ENCODE data around the gene EAPP. TPM values are rescaled to one million over a fixed set of nuclear protein-coding genes. Genes with fewer than 3 reads are reported as not detected.

Gene EAPP
- total and polyA plus RNA-seq, 2 of the 13 experiments (the other 11 are each of a cell fraction or from before 2014, with no cell fraction given) = 68.7 to 110 TPM

GRCh38 chr14:34496679-34497513 lies 42.6 kb downstream of the EAPP start (continued):
- TF ChIP-seq ZBTB34 (CRISPR knock-in tag; IDR thresholded peaks at IDR 0.05) (no peak; the same call in 1 of the 2 replicates), STAG1 (CRISPR knock-in tag; IDR thresholded peaks at IDR 0.05) (peak; percentile 63), ZNF234 (CRISPR knock-in tag; conservative IDR thresholded peaks at IDR 0.05) (no peak), FUBP1 (CRISPR knock-in tag; IDR thresholded peaks at IDR 0.05; ENCODE audit: borderline replicate concordance) (no peak; the same call in 1 of the 2 replicates), ZMYM2 (CRISPR knock-in tag; IDR thresholded peaks at IDR 0.05) (peak; percentile 50; the same call in 1 of the 2 replicates), GZF1 (CRISPR knock-in tag; IDR thresholded peaks at IDR 0.05) (0 out of 2 replicates have a peak, but pooled peaks have one; percentile 19), ZMYM4 (CRISPR knock-in tag; IDR thresholded peaks at IDR 0.05) (peak; percentile 67; the same call in 1 of the 2 replicates), MBD4 (IDR thresholded peaks at IDR 0.05; ENCODE audit: borderline replicate concordance, low read length) (peak; percentile 32), ZNF780A (CRISPR knock-in tag; IDR thresholded peaks at IDR 0.05) (no peak), GATA4 (IDR thresholded peaks at IDR 0.05; ENCODE audit: borderline replicate concordance, low read depth) (peak; percentile 49; the same call in 1 of the 2 replicates), ZNF232 (CRISPR knock-in tag; IDR thresholded peaks at IDR 0.05; ENCODE audit: borderline replicate concordance) (0 out of 2 replicates have a peak, but pooled peaks have one; percentile 86), CBX5 (CRISPR knock-in tag; IDR thresholded peaks at IDR 0.05; ENCODE audit: borderline replicate concordance) (peak; percentile 93; the same call in 1 of the 2 replicates), JUNB (CRISPR knock-in tag; IDR thresholded peaks at IDR 0.05; ENCODE audit: borderline replicate concordance) (peak; percentile 95), TOE1 (CRISPR knock-in tag; IDR thresholded peaks at IDR 0.05) (no peak), ATF4 (CRISPR knock-in tag; IDR thresholded peaks at IDR 0.05) (peak in 1 of 2 experiments; percentile 69; a peak in 1 of 4 replicates), ZNF564 (CRISPR knock-in tag; IDR thresholded peaks at IDR 0.05) (peak; percentile 63; the same call in 1 of the 2 replicates), JUND (CRISPR knock-in tag; IDR thresholded peaks at IDR 0.05) (peak; percentile 99), ZBTB7A (CRISPR knock-in tag; IDR thresholded peaks at IDR 0.05) (no peak), FOXM1 (CRISPR knock-in tag; IDR thresholded peaks at IDR 0.05) (no peak), TFE3 (CRISPR knock-in tag; IDR thresholded peaks at IDR 0.05) (peak; percentile 55), HDAC6 (IDR thresholded peaks at IDR 0.05; ENCODE audit: low read depth, low read length) (no peak), ZBTB44 (CRISPR knock-in tag; IDR thresholded peaks at IDR 0.05) (peak; percentile 69; the same call in 1 of the 2 replicates)
